ENCODE data around the gene CELSR1. TPM values are rescaled to one million over a fixed set of nuclear protein-coding genes. Genes with fewer than 3 reads are reported as not detected.

CELSR1 gene
- total and polyA plus RNA-seq, 2 donors (not counting 1 experiment from before 2014, with no cell fraction given): 0.07 to 1.8 TPM

DNA sequence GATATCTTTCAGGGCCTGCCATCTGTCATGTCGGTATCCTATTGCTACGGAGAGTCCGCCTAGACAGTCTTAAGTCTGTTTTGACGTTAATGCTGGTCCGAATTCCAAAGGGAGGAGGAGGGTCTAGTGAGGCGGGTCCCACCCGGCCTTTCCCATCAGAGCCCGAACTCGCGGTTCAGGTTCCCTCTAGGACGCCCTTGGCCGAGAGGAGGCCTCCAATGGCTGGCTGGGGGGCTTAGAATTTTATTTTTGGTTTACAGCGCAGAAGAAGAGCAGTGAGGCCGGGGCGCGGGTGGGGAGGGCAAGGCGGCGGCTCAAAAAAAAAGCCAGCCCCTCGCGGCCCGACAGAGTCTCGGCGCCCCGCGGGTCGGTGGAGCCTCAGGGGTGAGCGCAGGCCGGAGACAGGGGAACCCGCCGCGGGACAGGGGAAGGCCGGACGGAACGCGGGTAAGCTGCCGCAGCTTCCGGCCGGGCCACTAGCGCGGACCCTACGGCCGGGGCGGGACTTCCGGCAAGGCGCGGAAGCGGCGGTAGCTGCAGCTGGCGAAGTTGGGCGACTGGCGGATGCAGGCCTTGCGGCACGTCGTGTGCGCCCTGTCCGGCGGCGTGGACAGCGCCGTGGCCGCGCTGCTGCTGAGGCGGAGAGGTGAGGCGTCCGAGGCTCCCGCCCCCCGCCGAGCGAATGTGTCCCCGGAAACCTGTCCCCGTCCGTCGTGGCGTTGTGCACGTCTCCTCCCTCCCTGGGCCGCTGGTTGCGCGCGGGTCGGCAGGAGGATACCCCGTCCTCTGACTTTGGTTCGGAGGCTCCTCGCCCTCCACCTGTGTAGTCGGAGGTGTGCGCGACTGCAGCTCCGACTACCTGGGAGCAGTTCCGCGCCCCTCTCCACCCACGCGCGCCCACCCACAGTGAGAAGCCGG is 202.0 kb downstream of the CELSR1 start, which contains the start of gene TRMU:
TRMU (plus strand) TSS at position 514 of the 918 bp plus-strand sequence; CDS start at position 565, 51 bp downstream.
- Histone ChIP-seq H3K9me3 (ENCODE audit: control insufficient read depth, insufficient read depth, low read depth, low read length) (no peaks in the 10 kb centered on the region), H3K4me1 (ENCODE audit: control insufficient read depth, extremely low read depth, insufficient read depth, low read length) (peaks cover 7% of the 10 kb centered on the region), H3K9ac (ENCODE audit: insufficient read depth, low read length) (peak within 1 kb of the TSS; percentile 79), H3K36me3 (ENCODE audit: control insufficient read depth, insufficient read depth, low read length) (peaks cover 11% of the 10 kb centered on the region), H3K27ac (ENCODE audit: insufficient read depth, low read length) (peak within 1 kb of the TSS; percentile 78), H3K4me2 (ENCODE audit: extremely low read depth, insufficient read depth, low read length) (peak within 1 kb of the TSS; percentile 94), H2AFZ (ENCODE audit: low read length) (peak within 1 kb of the TSS; percentile 63), H3K79me2 (ENCODE audit: control insufficient read depth, insufficient read depth, low read length) (peaks cover 25% of the 10 kb centered on the region), H3K4me3 (replicated peaks in 1 of 4; ENCODE audit: control extremely low read depth in 1 of 4, insufficient read depth in 1 of 4, low read depth in 3 of 4, low read length in 4 of 4) (peak within 1 kb of the TSS; percentile 86 to 88 (median 87)), H4K20me1 (ENCODE audit: control insufficient read depth, extremely low read depth, insufficient read depth, low read length) (no peaks in the 10 kb centered on the region), H3K27me3 (ENCODE audit: control insufficient read depth, insufficient read depth, low read length) (no peaks in the 10 kb centered on the region)
- DNase-seq (ENCODE audit: low read depth in 2 of 2): peak; percentile 89 to 90
- TF ChIP-seq EZH2 (IDR thresholded peaks at IDR 0.05; ENCODE audit: low read length, missing control alignments): no peak
- TF ChIP-seq, protein P1, sequence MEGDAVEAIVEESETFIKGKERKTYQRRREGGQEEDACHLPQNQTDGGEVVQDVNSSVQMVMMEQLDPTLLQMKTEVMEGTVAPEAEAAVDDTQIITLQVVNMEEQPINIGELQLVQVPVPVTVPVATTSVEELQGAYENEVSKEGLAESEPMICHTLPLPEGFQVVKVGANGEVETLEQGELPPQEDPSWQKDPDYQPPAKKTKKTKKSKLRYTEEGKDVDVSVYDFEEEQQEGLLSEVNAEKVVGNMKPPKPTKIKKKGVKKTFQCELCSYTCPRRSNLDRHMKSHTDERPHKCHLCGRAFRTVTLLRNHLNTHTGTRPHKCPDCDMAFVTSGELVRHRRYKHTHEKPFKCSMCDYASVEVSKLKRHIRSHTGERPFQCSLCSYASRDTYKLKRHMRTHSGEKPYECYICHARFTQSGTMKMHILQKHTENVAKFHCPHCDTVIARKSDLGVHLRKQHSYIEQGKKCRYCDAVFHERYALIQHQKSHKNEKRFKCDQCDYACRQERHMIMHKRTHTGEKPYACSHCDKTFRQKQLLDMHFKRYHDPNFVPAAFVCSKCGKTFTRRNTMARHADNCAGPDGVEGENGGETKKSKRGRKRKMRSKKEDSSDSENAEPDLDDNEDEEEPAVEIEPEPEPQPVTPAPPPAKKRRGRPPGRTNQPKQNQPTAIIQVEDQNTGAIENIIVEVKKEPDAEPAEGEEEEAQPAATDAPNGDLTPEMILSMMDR (conservative IDR thresholded peaks at IDR 0.05 in 1 of 2, IDR thresholded peaks at IDR 0.05 in 1 of 2; ENCODE audit: low read depth in 1 of 2, low read length in 2 of 2): no peak

DNA sequence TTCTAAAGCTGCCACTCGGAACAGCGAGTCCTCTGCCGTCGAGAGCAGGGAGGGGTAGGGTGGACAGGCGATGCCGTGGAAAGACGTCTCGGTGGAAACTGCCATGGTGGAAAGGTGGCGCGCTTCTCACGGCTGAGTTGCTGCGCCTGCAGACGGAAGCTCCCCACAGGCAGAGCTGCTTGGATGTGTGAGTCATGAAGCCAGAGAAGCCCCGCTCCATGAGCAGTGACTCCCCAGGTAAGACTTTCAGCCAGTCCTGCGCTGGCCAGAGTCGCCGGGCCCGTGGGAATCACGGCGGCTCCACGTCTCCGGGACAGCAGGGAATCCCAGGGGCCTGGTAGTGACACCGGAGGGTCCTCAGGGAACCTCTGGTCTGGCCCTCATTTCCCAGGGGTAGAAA is 205.9 kb downstream of the CELSR1 start:
- H3K27ac ChIP-seq (ENCODE audit: insufficient read depth, low read length): no peak overlapping the region
- H3K4me2 ChIP-seq (ENCODE audit: extremely low read depth, insufficient read depth, low read length): no peak overlapping the region
- no peaks in the 10 kb centered on the region for H3K9me3 ChIP-seq (ENCODE audit: control insufficient read depth, insufficient read depth, low read depth, low read length)
- TF ChIP-seq, protein P1 (conservative IDR thresholded peaks at IDR 0.05 in 1 of 2, IDR thresholded peaks at IDR 0.05 in 1 of 2; ENCODE audit: low read depth in 1 of 2, low read length in 2 of 2): no peak
- TF ChIP-seq EZH2 (IDR thresholded peaks at IDR 0.05; ENCODE audit: low read length, missing control alignments): no peak
- H3K4me3 ChIP-seq (replicated peaks in 1 of 4; ENCODE audit: control extremely low read depth in 1 of 4, insufficient read depth in 1 of 4, low read depth in 3 of 4, low read length in 4 of 4): no peak overlapping the region
- H3K4me1 ChIP-seq (ENCODE audit: control insufficient read depth, extremely low read depth, insufficient read depth, low read length): peaks cover 1% of the 10 kb centered on the region
- H3K36me3 ChIP-seq (ENCODE audit: control insufficient read depth, insufficient read depth, low read length): peaks cover 8% of the 10 kb centered on the region
- H3K9ac ChIP-seq (ENCODE audit: insufficient read depth, low read length): no peak overlapping the region
- no peaks in the 10 kb centered on the region for H3K27me3 ChIP-seq (ENCODE audit: control insufficient read depth, insufficient read depth, low read length)
- H3K79me2 ChIP-seq (ENCODE audit: control insufficient read depth, insufficient read depth, low read length): peaks cover 10% of the 10 kb centered on the region
- DNase-seq (ENCODE audit: low read depth in 2 of 2): no peak
- H2AFZ ChIP-seq (ENCODE audit: low read length): no peak overlapping the region
- H4K20me1 ChIP-seq (ENCODE audit: control insufficient read depth, extremely low read depth, insufficient read depth, low read length): no peaks in the 10 kb centered on the region

DNA sequence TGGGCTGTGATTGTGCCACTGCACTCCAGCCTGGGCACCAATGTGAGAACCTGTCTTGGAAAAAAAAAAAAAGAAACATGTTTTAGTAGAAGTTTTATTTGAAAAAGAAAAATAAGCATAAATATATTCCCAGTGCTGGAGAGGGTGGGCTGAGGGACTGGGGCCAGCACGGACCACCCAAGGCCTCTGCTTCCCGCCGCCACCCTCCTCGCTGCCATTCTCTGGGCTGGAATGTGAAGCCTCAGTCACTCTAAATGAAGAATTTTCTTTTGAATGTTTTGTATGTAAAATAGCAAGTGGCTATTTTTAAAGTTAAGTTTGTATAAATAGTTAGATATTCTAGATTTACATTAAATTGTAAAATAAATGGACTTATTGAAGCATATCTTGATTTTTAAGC is 207.0 kb downstream of the CELSR1 start:
- peaks cover 11% of the 10 kb centered on the region for H3K36me3 ChIP-seq (ENCODE audit: control insufficient read depth, insufficient read depth, low read length)
- H3K27ac ChIP-seq (ENCODE audit: insufficient read depth, low read length): no peak overlapping the region
- DNase-seq (ENCODE audit: low read depth in 2 of 2): no peak
- H3K9me3 ChIP-seq (ENCODE audit: control insufficient read depth, insufficient read depth, low read depth, low read length): no peaks in the 10 kb centered on the region
- no peaks in the 10 kb centered on the region for H3K27me3 ChIP-seq (ENCODE audit: control insufficient read depth, insufficient read depth, low read length)
- H3K4me1 ChIP-seq (ENCODE audit: control insufficient read depth, extremely low read depth, insufficient read depth, low read length): no peaks in the 10 kb centered on the region
- H2AFZ ChIP-seq (ENCODE audit: low read length): no peak overlapping the region
- H3K9ac ChIP-seq (ENCODE audit: insufficient read depth, low read length): no peak overlapping the region
- no peak overlapping the region for H3K4me2 ChIP-seq (ENCODE audit: extremely low read depth, insufficient read depth, low read length)
- H3K79me2 ChIP-seq (ENCODE audit: control insufficient read depth, insufficient read depth, low read length): no peaks in the 10 kb centered on the region
- H4K20me1 ChIP-seq (ENCODE audit: control insufficient read depth, extremely low read depth, insufficient read depth, low read length): no peaks in the 10 kb centered on the region
- no peak overlapping the region for H3K4me3 ChIP-seq (replicated peaks in 1 of 4; ENCODE audit: control extremely low read depth in 1 of 4, insufficient read depth in 1 of 4, low read depth in 3 of 4, low read length in 4 of 4)
- TF ChIP-seq, protein P1 (conservative IDR thresholded peaks at IDR 0.05 in 1 of 2, IDR thresholded peaks at IDR 0.05 in 1 of 2; ENCODE audit: low read depth in 1 of 2, low read length in 2 of 2): no peak
- no peak for TF ChIP-seq EZH2 (IDR thresholded peaks at IDR 0.05; ENCODE audit: low read length, missing control alignments)
